Amniotic stem cell (primary cell): ENCODE results near the gene RPP25L.
"Not testable (repeated sequence)": the region's sequence is repeated elsewhere in the genome, so short reads cannot be mapped to it uniquely, and the experiment has no call there.

ENCODE experiments used
- DNase-seq: peaks from one replicate; lab custom pipeline; 2025; lab: John Stamatoyannopoulos, UW

RPP25L gene, protein sequence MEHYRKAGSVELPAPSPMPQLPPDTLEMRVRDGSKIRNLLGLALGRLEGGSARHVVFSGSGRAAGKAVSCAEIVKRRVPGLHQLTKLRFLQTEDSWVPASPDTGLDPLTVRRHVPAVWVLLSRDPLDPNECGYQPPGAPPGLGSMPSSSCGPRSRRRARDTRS

GRCh38 chr9:34611811-34612787, at the start of gene RPP25L:
RPP25L (minus strand) TSS chr9:34612097; CDS start chr9:34611296, 801 bp downstream.
- DNase-seq, result peak; percentile 70

- DNase-seq, result no peak
These were observed 47.8 kb upstream of the RPP25L start for GRCh38 chr9:34659592-34660253.

GRCh38 chr9:34658461-34658860, 46.6 kb upstream of the RPP25L start:
- DNase-seq, result no peak

- no peak for DNase-seq
These were observed 45.1 kb upstream of the RPP25L start for GRCh38 chr9:34656992-34657391.

GRCh38 chr9:34655394-34655793, 43.5 kb upstream of the RPP25L start:
- no peak for DNase-seq

- DNase-seq, result no peak
These were observed 42.6 kb upstream of the RPP25L start for GRCh38 chr9:34654323-34655051.

DNA sequence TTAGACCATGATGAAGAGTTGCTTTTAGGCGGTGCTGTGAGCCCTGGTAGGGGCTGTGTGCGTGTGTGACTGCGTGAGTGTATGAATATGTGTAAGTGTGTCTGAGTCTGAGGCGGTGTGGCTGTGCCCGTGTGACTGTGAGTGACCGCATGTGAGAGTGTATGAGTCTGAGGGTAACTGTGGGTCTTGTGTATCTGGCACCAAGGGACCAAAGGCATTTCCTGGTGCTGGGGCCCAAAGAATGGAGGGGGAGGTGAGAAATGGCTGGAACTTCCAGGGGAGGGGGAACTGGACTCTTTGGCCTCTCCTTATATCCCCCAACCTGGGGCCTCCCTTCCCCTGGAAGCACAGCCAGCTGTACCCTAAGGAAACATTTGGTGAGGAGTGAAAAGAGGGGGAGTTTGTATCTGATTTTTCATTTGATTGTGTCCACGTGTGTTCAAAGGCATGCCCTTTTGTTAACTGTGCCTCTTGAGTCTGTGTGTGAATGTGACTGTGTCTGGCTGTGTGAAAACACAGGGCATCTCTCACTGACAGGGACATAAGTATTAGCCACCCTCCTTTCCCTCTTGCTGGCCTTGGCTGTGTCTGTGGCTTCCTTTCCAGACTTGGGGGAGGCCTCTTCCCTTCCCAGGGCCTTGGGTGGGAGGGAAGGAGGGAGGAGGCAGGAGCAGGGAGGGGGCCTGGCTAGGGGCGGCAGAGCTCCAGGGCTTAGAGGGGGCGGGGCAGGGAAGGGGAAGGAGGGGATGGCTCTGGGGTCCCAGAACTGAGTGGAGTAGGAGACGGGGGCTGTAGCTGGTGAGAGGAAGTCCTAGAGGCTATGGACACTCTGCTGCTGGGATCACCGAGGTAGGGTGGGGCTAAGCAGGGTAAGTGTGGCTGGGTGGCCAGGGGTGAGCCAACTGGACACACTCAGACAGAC, 41.5 kb upstream of the RPP25L start:
- no peak for DNase-seq

GRCh38 chr9:34652602-34653000, 40.7 kb upstream of the RPP25L start:
- no peak for DNase-seq

- no peak for DNase-seq
These were observed 40.1 kb upstream of the RPP25L start, which contains the start of gene IL11RA for GRCh38 chr9:34651876-34652601. IL11RA (plus strand) TSS chr9:34652185; CDS start chr9:34655218, 3,033 bp downstream.

DNA sequence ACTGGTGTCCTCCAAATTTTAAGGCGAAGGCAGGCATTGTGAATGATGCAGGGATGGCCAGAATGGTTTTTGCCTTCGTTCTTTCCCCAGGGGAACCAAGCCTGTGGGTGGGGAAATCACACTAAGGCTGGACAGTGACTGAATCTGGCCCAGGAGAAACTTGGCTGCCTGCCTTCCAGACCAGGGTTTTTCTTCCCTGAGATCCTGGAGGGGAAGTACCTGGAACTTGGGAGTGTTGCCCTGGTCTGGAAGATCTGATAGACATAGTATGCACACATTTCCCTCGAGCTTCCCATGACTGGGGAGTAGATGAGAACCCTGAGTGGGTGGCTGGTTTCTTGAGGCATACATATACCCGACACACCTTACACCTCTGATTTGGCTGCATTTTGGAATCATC, 39.4 kb upstream of the RPP25L start:
- no peak for DNase-seq

DNA sequence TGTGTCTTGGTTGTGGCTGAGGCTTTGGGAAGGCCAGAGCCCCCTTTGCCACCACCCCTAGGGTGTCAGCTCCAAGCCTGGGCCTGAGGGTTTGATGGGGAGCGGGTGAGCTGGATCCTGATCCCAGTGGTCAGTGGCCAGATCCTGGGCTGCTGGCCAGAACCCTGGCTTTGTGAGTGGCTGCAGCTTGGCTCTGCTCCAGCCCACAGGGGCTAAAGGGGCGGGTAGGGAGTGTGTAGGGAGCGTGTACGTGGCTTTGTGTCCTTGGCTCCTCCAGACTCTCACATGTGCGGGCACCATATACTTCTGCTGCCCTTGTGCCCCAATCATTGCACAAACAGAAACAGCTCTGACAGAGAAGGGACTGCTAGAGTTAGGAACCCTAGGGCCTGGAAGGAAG, 38.9 kb upstream of the RPP25L start:
- no peak for DNase-seq

DNA sequence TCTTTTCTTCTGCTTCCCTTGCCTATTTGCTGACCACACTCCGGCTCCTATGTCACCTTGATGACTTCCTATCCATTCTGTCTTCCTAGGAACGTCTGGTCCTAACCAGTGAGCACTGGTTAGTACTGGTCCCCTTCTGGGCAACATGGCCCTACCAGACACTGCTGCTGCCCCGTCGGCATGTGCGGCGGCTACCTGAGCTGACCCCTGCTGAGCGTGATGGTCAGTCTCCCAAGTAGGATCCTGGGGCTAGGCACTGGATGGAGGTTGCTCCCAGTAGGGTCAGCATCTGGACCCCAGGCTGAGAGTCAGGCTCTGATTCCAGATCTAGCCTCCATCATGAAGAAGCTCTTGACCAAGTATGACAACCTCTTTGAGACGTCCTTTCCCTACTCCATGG, 36.8 kb upstream of the RPP25L start:
- DNase-seq, result no peak

GRCh38 chr9:34647651-34648050, 35.8 kb upstream of the RPP25L start:
- DNase-seq, result no peak

DNA sequence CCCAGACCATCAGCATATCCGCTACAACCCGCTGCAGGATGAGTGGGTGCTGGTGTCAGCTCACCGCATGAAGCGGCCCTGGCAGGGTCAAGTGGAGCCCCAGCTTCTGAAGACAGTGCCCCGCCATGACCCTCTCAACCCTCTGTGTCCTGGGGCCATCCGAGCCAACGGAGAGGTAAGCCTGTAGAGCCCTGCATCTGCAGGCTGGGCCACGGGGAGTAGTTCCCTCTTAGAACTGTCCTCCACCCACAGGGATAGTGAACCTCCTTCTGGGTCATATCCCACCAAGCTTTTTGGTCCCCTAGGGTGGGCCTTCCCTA, 35.1 kb upstream of the RPP25L start:
- DNase-seq, result no peak

GRCh38 chr9:34646211-34647083, 34.5 kb upstream of the RPP25L start, which contains the start of gene GALT:
GALT (plus strand) TSS chr9:34646675; CDS start chr9:34646705, 30 bp downstream.
- DNase-seq, result peak; percentile 64

DNA sequence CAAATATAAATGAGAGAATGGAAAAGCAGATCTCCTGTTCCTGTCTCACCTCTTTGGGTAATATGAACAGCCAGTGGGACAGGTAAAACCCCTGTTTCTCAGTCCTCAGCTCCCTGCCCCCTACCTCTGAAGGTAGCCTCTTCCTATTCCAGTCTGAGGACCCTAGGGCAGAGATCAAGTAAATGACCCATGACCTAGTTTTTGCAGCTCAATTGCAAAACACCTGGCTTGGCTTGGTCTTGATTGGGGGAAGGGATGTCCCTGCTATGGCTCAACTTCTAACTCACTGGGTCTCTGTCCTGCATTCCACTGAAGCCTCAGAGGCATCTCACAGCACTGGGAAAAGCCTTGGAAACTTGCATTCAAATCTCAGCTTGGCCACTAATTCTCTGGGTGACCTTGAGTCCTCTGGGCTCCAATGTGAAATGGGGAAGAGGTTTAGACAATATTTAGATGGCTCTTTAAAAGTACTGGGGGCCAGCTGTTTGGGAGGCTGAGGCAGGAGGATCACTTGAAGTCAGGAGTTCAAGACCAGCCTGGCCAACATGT, 32.9 kb upstream of the RPP25L start:
- DNase-seq, result no peak

DNA sequence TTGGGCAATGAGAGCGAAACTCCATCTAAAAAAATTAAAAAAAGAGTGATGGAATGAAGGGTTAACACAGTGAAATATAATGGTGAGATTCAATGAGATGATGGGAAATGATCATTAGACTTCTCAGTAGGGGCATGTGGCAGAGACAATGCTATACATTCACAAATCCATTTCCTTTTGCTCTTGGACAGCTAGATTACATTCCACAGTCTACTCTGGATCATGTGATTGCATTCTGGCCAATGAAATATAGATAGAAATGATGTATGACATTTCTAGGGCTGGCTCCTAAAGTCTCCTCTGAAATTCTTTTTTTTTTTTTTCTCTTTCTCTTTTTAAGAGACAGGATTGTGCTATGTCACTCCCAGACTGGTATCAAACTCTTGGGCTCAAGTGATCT, 30.8 kb upstream of the RPP25L start:
- DNase-seq, result no peak

DNA sequence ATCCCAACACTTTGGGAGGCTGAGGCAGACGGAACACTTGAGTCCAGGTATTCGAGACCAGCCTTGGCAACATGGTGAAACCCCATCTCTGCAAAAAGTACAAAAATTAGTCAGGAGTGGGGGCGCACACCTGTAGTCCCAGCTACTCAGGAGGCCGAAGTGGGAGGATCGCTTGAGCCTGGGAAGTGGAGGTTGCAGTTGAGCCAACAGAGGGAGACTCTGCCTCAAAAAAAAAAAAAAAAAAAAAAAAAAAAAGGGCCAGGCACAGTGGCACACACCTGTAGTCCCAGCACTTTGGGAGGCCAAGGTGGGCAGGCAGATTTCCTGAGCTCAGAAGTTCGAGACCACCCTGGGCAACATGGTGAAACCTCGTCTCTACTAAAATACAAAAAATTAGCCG, 27.4 kb upstream of the RPP25L start:
- DNase-seq, result not testable (repeated sequence)

DNA sequence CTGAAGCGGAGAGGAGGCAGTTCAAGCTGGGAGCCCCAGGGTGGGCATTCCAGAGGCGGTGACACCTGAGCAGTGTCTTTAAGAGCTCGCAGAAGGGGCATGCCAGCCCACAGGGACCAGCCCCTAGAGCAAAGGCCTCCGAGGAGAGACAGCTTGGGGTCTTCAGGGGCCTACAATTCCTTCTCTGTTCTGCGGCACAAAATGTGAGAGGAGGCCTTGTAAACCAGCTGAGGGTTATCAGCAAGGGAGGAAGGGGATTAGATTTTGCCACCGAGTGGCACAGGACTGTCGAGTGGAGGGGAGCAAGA, 26.2 kb upstream of the RPP25L start:
- DNase-seq, result no peak
